Measurements from ENCODE around the gene GASK1B.

- TF ChIP-seq CTCF (IDR thresholded peaks at IDR 0.05) (no peak), POLR2A (IDR thresholded peaks at IDR 0.05) (no peak), EP300 (IDR thresholded peaks at IDR 0.05) (no peak)
These were observed 16.6 kb upstream of the GASK1B start for GRCh38 chr4:158189422-158189821.
